IPS-NIHi7 (cell line): Measurements from ENCODE around the gene TMEM271.
A peak's percentile ranks its signal among the peaks of the same experiment; 100 is the strongest.

Source experiments
- DNase-seq: peaks from one replicate; pipeline ENCODE4 v3.0.0; 2012; ENCODE audit warnings: mixed read lengths; ENCODE audit errors: extremely low spot score

TMEM271 gene, protein sequence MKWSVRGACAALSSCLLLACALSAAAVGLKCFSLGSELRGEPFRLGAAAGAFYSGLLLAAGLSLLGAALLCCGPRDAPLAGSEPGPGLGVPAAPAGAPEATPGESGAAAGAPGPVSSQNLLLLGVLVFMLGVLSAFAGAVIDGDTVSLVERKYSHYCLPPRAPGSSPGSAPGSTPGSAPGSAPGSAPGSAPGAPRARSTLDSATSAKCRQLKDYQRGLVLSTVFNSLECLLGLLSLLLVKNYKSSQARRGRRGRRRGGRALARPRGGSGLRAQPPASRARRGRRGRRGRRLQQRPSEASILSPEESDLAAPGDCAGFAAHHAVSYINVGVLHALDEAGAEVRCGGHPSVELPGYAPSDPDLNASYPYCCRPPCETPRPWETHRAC

DNA sequence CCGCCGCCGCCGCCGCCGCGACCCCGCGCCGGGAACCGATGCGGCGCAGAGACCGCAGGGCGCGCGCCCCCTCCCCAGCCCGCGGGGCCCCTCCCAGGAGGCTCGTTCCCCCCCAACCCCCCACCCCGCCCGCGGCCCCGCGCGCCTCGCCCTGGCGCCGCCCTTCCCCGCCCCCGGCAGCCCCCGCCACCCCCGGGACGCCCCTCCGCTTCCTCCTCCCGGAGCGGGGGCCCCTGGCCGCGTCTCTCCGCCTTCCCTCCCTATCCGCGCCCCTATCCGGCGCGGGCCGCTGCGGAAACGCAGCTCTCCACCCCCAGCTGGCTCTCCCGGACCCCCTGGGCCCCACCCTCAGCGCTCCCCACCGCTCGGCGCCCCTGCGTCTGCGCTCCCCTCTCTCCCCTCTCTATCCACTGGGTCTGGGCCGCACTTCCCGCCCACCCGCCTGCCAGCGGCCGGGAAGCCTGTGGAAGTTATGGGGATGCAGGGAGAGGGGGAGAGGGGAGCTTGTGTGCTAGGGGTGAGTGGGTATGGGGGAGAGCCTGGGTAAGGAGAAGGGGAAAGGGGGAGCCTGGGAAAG lies at the start of gene TMEM271:
TMEM271 (minus strand) TSS at position 51 of the 577 bp plus-strand sequence. CDS start 233 bp downstream, outside the sequence.
- DNase-seq: peak; percentile 60

DNA sequence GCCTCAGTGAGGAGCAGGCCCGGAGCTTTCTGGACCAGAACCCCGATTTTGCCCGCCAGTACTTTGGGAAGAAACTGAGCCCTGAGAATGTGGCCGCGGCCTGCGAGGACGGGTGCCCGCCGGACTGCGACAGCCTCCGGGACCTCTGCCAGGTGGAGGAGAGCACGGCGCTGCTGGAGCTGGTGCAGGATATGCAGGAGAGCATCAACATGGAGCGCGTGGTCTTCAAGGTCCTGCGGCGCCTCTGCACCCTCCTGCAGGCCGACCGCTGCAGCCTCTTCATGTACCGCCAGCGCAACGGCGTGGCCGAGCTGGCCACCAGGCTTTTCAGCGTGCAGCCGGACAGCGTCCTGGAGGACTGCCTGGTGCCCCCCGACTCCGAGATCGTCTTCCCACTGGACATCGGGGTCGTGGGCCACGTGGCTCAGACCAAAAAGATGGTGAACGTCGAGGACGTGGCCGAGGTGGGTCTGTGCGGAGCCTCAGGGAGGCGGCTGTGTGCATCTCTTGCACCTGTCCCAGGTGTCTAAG lies 49.6 kb upstream of the TMEM271 start:
- DNase-seq: no peak

DNA sequence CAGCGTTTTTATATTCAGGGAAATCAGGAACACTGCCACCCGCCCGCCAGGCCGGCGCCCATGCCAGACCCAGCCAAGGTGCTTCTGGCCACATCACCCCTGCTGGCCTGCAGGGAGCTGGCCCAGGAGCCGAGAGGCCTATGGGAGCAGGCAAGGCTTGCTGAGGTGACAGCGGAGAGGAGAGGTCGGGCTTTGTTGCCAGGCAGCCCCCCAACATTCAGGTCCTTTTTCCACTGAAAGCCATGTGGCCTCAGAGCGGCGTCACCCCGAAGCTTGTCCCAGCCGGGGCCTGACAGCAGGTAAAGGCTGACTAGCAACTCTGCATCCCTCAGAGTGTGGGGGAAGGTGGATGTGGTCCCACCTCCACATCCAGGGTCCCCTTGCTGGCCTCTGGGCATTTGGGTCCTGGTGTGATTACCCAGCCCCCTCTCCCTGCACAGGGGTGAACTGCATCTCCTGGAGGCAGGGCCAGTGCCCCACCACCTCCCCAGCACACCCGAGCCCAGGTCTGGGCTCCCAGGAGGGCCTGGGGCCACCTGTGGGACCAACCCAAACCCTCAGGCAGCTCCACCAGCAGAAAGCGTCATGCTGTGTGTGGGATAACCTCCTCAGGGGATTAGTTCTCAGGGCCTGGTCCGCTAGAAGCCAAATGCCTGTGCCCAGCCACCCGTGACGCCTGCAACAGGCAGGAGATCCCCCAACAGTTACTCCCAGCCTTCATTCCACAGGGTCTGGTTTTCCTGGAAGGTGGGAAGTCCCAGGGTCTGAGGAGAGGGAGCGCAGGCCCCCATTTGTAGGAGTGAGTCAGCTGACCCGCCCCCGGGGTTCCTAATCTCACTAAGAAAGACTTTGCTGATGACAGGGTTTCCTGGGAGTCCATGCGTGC lies 48.9 kb upstream of the TMEM271 start, which contains the start of gene PDE6B:
PDE6B (plus strand) TSS at position 869 of the 886 bp plus-strand sequence. CDS start 54 bp downstream, outside the sequence.
- DNase-seq: peak; percentile 76

DNA sequence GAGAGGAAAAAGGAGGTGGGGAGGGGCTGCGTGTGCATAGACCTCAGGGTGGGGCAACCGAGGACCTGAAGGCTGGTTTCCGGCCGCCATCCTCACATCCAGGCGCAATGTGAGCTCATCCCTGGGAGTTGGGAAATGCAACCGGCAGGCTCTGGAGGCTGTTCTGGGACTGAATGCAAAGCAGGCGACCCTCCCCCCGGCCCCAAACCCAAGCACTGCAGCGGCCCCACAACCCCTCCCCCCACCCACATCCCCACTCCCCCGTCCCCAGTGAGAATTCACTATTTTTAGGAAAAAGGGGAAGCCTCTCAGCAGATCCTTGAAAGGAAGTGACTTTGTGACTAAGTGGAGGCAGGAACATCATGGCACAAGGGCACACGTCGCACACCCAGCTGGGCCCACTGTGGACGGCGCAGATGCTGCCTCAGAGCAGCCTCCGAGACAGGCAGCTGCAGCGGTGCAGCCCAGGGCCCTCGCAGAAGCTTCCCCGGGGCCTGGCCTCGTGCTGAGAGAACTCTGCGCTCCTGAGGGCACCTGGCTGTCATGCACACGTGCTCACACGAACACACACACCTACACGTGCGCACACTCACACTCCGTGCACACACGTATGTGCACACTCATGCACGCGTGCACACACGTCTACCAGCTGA lies 47.9 kb upstream of the TMEM271 start:
- DNase-seq: peak; percentile 31

DNA sequence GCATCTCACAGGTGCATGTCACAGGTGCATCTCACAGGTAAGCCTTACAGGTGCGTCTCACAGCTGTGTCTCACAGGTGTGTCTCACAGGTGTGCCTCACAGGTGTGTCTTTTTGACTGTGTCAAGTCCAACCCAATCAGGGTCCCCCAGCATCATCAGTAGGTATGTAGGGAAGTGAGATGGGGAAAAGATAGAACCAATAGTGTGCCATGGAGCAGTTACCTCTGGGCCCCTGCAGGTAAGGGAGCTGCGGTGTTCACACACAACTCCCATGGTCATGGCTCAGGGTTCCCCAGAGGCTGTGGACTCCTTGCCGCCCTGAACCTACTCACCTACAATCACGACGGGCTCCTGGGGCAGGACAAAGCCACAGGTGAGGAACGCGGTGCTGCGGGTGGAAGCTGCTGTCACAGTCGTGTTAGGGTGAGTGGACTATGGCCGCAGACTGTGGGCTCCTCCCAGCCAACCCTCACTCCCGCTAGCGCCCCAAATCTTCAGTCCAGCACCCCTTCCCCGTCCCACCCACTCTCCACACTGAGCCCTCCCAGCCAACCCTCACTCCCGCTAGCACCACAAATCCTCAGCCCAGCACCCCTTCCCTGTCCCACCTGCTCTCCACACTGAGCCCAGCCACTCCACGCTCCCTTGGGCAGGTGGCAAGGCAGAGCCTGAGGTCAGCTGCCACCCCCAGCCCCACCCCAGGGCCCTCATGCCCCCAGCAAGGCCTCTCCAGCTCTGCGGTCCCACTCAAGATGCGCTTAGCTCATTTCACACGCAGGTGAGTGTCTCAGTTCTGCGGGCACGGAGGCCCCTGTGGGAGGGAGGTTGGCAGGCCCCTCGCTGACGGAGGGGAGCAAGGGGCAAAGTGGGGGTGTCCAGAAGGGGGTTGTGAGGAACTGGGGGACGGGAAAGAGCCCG lies 47.2 kb upstream of the TMEM271 start:
- DNase-seq: peak; percentile 6

DNA sequence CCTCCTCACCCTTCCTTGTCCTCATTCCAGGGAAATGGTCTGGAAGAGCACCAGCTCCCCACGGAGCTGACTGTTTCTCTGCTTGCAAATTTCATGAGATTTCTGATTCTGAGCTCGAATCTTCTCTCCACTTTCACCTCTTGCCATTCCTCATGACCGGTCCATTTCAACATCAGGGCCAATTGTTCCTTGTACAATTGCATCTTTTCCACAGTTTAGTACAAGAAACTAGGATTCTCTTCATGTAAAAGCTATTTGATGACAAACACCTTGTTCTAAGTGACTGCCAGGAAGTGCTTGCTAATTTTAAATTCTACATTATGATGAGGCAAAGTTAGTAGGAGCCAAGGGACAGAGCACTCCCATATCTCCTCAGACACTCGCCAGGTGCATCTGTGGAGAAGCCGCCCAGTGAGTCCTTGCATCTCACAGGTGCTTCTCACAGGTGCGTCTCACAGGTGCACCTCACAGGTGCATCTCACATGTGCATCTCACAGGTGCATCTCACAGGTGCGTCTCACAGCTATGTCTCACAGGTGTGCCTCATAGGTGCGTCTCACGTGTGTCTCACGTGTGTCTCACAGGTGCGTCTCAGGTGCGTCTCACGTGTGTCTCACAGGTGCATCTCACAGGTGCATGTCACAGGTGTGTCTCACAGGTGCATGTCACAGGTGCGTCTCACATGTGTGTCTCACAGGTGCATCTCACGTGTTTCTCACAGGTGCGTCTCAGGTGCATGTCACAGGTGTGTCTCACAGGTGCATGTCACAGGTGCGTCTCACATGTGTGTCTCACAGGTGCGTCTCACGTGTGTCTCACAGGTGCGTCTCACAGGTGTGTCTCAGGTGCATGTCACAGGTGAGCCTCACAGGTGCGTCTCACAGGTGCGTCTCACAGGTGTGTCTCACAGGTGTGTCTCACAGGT lies 46.2 kb upstream of the TMEM271 start:
- no peak for DNase-seq

DNA sequence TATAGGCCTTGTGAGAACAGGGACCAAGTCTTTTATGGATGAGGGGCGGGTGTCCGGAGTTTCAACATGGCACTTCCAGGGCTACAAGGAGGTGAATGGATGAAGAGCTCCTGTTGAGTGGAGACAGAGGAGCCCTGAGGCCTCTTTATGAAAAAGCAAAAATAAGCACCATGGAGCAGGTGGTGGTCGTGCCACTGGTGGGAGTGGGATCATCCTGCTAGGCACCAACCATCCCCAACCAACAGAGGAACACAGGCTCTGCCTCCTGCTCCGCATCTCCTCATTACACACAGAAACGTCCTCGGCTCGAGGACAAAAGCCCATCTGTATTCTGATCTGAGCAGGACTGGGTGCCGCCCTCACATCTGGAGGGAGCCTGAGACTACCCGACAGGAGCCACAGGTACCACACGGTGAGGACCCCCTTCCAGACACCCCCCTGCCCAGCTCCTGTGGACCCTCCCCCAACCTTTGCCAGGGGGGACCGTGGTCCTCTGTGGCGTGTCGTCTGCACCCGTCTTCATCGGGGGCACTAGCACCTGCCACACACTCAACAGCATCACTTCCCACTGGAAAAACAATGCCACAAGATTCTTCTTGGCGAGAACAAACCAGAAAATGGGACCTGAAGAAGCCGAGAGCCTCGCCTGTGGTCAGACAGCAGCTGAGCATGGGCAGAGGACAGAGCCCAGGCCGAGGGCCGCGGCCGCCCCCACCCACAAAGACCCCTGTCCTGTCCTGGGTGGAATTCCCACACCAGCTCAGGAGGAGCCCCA lies 45.4 kb upstream of the TMEM271 start:
- DNase-seq: peak; percentile 8

DNA sequence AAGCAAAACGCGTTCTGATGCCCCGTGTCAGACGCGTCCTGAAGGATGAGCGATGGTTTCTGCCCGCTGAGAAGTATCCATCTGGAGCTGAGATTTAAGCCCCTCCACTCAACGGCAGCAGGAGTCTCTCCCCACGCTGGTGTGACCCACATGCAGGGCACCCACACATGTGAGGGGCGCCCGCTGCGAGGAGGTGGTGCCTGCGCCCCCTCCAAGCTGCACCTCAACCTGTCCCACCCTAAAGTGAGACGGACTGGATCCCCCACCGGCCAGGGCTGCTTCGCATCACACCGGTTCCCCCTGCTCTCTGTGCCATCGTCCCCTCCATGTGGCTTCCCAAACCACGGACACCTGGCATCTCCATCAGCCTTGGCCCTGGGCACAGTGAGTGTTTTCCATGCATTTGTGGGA lies 44.8 kb upstream of the TMEM271 start:
- DNase-seq: no peak

DNA sequence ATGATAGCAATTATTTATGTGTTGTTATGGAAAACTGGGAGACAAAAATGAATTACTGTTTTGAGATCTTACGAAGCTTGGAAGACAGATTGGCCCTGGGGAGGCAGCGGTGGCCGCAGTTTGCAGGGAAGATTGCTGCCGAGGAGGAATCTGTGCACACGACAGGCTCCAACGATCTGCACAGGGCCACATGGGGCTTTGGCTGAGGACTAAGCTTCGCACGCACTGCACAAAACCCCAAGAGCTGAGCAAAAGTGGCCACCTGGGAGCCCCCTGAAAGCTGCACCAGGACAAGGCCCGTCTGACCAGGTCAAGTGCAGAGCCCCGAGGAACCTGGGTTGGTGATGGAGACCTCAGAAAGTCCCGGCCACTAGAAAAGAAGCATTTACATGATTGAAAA lies 44.1 kb upstream of the TMEM271 start:
- no peak for DNase-seq

DNA sequence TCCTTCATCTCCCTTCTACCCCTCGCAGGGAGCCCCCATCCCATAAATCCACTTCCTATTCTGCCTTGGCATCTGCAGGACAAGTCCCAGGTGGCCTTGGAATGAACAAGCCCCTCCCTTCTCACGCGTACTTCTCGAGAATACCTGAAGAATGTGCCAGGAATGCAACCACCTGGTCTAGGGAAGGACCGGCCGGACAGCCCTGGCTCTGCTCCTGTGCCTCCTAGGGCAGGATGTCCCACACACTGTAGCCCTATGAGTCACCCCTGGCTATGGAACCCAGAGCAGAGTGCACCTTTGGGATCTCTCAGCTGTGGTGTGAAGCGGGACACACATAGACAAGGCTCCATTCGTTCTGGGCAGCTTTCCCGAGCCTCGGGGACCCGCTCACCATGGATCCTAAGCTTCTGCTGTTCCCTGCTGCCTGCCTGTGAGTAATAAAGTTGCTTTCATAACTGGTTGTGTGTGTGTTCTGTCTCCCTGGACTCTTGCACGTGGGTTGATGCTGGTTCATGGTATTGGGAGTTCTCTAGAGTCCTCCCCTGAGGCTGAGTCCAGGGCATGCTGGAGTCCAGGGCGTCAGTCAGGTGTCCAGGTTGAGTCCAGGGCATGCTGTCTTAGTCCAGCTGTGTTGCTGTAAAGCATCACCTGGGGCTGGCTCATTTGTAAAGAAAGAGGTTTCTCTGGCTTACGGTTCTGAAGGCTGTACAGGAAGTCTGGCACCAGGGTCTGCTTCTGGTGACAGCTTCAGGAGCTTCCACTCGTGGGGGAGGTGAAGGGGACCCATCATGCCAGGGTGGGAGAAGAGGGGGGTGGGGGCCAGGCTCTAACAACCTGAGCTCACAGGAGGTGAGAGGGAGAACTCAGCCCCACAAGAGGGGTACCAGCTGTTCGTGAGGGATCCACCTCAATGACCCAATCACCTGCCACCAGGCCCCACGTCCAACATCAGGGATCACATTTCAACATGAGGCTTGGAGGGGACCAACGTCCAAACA lies 41.8 kb upstream of the TMEM271 start:
- DNase-seq: peak; percentile 49

DNA sequence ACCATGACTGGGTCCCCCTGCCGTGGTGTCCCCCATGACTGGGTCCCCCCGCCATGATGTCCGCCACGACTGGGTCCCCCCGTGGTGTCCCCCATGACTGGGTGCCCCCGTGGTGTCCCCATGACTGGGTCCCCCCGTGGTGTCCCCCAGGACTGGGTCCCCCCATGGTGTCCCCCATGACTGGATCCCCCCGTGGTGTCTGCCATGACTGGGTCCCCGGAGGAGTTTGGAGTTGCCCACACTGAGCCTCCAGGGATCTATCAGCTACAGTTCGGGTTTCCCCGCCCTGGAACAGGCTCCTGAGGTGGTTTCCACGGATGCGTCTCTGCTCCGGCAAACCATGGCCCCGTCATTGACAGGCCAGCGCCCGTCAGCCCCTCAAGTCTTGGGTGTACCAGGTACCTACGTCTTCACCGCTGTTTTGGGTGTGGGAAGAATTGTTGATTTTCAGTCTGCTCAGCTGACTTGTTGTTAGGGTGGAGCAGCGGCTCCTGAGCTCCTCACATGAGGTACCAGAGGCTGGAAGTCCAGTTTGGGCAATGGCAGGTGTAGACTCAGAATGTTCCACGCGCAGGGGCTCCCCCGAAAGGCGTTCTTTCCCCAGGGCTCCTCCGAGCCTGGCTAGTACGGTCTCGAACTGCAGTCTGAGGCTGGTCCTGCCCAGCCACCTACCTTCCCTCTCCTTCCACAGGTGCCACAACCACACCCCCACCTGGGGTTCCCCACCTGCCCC lies 41.0 kb upstream of the TMEM271 start:
- DNase-seq: no peak

DNA sequence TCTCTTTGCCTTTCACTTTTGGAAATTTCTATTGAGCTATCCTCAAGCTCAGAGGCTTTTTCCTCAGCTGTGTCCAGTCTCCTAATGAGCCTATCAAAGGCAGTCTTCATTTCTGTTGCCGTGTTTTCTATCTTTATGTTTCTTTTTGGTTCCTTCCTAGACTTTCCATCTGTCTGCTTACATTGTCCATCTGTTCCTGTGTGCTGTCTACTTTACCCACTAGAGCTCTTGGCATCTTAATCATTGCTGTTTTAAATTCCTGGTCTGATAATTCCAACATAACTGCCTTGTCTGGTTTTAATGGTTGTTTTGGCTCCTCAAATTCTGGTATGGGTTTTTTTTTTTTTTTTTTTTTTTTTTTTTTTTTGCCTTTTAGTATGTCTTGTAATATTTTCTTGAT lies 40.0 kb upstream of the TMEM271 start:
- DNase-seq: no peak

DNA sequence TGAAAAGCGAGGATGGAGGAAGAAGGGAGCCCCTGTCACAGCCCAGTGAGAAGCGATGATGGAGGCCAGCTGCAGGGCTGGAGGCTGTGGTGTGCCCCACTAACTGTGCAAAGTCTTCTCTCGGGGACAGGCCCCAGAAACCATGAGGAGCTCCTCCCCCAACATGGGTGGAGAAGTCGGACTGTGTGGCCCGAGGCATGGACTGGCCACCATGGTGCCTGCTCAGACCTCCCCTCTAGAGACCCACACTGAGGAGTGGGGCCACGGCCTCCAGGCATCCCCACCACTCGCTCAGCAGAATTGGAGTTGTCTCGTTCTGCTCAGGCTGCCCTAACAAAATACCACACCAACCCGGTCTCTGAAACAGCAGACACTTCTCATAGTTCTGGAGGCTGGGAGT lies 37.0 kb upstream of the TMEM271 start:
- DNase-seq: no peak

DNA sequence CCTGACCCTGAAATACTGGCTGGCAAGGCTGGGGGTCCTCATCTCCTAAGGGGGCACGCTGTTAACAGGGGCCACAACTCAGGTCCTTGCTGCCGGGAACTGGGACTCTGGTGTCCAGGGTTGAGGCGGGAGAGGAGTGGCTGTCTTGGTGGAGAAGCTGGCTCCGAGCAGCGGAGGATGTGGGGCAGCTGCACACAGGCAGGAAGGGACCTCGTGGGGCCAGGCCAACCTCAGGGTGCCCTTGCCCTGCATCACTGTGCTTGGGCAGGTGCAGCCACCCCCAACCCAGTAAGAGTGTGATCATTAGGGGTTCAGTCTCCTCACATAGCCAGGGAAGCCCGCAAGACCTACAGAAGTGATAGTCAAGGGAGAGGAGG lies 36.6 kb upstream of the TMEM271 start:
- DNase-seq: no peak

DNA sequence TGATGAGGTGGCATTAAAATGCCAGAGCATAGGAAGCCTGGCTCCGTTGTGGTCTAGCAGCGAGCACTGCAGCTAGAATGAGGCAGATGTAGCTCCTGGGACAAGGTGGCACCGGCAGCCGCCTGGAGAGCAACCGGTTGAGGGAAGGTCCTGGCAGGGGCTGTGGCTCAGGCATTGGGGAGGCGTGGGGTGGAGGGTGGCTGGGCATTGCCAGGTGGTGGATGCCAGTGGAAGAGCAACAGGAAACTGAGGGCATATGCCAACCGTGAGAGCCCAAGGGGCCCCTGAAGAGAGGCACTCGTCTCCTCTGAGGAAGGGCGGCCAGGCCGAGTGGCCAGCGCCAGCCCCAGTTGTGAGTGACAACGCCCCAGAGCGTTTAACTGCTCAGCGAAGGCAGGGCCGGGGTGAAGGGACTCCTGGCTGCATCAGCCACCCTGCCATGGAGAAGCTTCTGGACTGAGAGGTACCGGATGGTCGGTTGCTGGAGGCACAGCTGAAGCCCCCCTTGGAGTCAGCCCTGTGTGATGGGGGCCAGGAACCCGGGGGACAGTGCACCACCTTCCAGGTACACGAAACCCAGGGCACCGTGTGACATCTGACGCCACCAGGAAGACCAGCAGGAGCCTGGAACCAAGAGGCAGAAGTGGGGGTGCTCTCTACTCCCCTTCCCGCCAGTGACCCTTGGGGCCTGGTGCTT lies 36.1 kb upstream of the TMEM271 start:
- no peak for DNase-seq
